Neural progenitor cell (in vitro differentiated cells): ENCODE measurements around the gene CAPN12.

ENCODE experiments used
- EZH2 ChIP-seq: fragments of 200-600 bp; sonication (generic); IDR thresholded peaks from 2 replicates; pipeline ENCODE4 v1.6.1; 2017; ENCODE audit warnings: antibody characterized with exemption, mild to moderate bottlenecking, moderate library complexity
- TF ChIP-seq, protein P1 (sequence below): fragments of 200-600 bp; sonication (generic); IDR thresholded peaks from 2 replicates; pipeline ENCODE4 v1.5.1; 2017; ENCODE audit warnings: antibody characterized with exemption, mild to moderate bottlenecking

GRCh38 chr19:38759590-38760003, 15.3 kb upstream of the CAPN12 start:
- TF ChIP-seq, protein P1, sequence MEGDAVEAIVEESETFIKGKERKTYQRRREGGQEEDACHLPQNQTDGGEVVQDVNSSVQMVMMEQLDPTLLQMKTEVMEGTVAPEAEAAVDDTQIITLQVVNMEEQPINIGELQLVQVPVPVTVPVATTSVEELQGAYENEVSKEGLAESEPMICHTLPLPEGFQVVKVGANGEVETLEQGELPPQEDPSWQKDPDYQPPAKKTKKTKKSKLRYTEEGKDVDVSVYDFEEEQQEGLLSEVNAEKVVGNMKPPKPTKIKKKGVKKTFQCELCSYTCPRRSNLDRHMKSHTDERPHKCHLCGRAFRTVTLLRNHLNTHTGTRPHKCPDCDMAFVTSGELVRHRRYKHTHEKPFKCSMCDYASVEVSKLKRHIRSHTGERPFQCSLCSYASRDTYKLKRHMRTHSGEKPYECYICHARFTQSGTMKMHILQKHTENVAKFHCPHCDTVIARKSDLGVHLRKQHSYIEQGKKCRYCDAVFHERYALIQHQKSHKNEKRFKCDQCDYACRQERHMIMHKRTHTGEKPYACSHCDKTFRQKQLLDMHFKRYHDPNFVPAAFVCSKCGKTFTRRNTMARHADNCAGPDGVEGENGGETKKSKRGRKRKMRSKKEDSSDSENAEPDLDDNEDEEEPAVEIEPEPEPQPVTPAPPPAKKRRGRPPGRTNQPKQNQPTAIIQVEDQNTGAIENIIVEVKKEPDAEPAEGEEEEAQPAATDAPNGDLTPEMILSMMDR: no peak
- no peak for TF ChIP-seq EZH2
